Cardiac fibroblast (primary cell): ENCODE measurements around the gene RBMXL2.

ENCODE experiments used
- DNase-seq, 2 donors: peaks; one replicate each; pipeline versions ENCODE4 v3.0.0 to v3.0.0-alpha.2; 2010; ENCODE audit warnings: low read depth in 2 of 2
- H3K4me3 ChIP-seq, 2 donors: replicated peaks in 1 of 2; 1 replicate in 1 of 2; 2 replicates in 1 of 2; pipeline ENCODE4 v1.5.1; 2011; ENCODE audit warnings: low read depth in 2 of 2, low read length in 2 of 2, mild to moderate bottlenecking in 2 of 2, moderate library complexity in 1 of 2
- CTCF ChIP-seq: IDR thresholded peaks from one replicate; pipeline ENCODE4 v1.5.1; 2011; ENCODE audit warnings: low read depth, mild to moderate bottlenecking, low read length, inconsistent platforms

The RBMXL2 gene

DNA sequence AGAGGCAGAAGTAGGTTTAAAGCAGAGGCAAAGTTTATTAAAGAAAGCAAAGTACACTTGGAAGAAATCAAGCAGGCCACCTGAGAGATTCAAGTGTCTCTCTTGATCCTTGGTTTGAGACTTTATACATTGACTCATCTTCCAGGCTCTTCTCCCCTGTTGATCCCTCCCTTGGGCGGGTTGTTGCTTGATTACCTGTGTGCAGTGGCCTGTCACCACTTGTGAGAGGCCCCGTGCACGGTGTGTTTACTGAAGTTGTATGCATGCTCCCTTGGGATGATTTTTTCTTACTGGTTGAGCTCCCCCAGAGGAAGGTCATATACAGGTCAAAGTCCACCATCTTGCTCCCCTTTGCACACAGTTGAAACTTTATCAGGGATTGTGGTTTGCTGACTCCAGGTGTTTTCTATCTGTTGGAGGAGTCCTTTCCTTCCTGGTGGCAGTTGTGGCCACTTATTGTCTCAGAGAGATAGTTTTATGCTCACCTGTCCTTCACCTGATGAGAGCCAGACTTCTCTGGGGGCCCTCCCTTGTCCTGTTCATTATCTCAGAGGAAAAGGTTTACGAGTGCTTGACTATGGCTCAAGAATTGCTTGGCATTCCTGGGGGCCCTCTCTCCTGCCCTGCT lies 16.3 kb upstream of the RBMXL2 start:
- H3K4me3 ChIP-seq, result no peak overlapping the region
- no peak for DNase-seq
- TF ChIP-seq CTCF, result no peak

GRCh38 chr11:7077101-7077500 lies 11.7 kb upstream of the RBMXL2 start:
- no peak overlapping the region for H3K4me3 ChIP-seq

DNA sequence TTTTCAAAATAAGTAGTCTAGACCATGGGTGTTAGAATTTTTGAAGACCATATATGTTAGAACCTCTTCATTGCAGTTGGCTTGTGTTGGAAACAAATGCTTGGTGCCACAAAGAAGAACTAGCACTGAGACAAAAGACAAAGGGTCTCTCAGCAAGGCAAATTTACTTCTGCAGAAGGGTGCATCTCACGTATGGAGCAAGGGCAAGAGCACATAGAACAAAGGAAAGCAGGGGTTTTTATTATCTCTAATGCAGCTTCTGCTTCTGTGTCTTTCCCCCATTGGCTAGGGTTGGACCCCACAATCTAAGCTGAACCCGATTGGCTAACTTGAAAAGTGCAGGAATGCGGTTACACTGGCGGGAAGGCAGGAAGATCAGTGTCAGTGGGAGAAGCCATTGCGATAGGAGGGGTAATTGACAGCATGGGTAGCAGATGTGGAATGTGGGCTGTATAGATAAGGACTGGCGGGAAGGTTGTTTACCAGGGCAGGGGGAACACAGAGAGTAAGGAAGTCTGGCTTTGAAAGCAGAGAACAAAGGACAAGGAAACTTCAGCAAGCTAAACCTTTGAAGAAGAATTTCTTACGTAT lies 9.2 kb upstream of the RBMXL2 start:
- DNase-seq, result no peak
- H3K4me3 ChIP-seq, result no peak overlapping the region
- no peak for TF ChIP-seq CTCF

More at GRCh38 chr11:7077101-7077500, 11.7 kb upstream of the RBMXL2 start:
- TF ChIP-seq CTCF, result no peak
- DNase-seq, result no peak

DNA sequence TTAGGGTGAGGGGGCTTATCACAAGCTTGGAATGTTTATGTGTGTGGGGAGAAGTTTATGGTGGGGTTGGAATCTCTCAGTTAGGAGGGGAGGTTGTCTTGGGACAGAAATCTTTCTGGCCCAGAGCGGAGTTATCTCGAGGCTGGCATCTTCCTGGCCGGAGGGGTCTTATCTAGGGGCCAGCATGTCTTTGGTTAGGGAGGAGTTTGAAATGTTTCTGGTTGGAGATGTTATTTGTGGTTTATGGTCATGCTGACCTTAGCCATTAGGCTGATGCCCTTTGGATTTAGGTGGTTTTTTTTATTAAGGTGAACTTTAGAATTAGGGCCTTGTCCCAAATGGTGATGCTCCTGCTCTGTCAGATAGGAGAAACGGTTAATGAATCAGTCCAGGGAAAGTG lies 7.9 kb upstream of the RBMXL2 start:
- no peak for TF ChIP-seq CTCF
- DNase-seq, result no peak
- H3K4me3 ChIP-seq, result no peak overlapping the region

DNA sequence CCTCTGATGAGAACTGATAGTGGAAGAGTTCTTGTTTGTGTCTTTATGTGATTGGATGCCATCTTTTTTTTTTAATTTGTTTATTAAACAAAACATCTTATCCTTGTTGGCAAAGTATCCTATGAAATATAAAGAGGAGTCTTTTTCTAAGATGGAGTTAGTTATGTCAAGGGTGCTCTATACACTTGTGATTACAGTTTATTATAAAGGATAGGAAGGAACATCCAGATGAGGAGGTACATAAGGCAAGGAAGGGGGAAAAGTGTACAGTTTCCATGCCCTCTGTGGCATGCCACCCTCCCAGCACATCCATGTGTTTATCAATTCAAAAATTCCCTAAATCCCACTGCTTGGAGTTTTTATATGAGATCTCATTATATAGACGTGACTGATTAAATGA lies 7.4 kb upstream of the RBMXL2 start:
- no peak for TF ChIP-seq CTCF
- no peak overlapping the region for H3K4me3 ChIP-seq
- DNase-seq, result no peak

DNA sequence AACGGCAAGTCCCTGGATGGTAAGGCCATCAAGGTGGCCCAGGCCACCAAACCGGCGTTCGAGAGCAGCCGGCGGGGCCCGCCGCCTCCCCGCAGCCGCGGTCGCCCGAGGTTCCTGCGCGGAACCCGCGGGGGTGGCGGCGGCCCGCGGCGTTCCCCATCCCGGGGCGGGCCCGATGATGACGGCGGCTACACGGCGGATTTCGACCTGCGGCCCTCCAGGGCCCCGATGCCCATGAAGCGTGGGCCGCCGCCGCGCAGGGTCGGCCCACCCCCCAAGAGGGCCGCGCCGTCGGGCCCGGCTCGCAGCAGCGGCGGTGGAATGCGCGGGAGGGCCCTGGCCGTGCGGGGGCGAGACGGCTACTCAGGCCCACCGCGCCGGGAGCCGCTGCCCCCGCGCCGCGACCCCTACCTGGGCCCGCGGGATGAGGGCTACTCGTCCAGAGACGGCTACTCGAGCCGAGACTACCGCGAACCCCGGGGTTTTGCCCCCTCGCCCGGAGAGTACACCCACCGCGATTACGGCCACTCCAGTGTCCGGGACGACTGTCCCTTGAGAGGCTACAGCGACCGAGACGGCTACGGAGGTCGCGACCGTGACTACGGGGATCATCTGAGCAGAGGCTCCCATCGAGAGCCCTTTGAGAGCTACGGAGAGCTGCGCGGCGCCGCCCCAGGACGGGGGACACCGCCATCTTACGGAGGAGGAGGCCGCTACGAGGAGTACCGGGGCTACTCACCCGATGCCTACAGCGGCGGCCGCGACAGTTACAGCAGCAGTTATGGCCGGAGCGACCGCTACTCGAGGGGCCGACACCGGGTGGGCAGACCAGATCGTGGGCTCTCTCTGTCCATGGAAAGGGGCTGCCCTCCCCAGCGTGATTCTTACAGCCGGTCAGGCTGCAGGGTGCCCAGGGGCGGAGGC lies 792 bp downstream of the RBMXL2 start:
- no peak for TF ChIP-seq CTCF
- no peak overlapping the region for H3K4me3 ChIP-seq
- DNase-seq, result no peak
